Peyer's patch (tissue), 4 donors: ENCODE measurements around the gene CADM3.

Experiments
- CTCF ChIP-seq, 6 experiments: fragments of 450-650 bp in 4 of 6; fragments of 200-600 bp in 2 of 6; sonication (generic) in 1 of 6; IDR thresholded peaks; one replicate each; pipeline ENCODE4 v1.5.1; 2017 to 2019; ENCODE audit warnings: antibody characterized with exemption in 6 of 6, mild to moderate bottlenecking in 3 of 6, moderate library complexity in 1 of 6
- POLR2A ChIP-seq, 2 donors: fragments of 450-650 bp; IDR thresholded peaks; one replicate each; pipeline ENCODE4 v1.5.1; 2017; ENCODE audit warnings: antibody characterized with exemption in 2 of 2, mild to moderate bottlenecking in 2 of 2, moderate library complexity in 2 of 2

- TF ChIP-seq CTCF (IDR thresholded peaks at IDR 0.05) (no peak), POLR2A (IDR thresholded peaks at IDR 0.05) (no peak)
These were observed 58.5 kb downstream of the CADM3 start for GRCh38 chr1:159229896-159230295.
